Measurements from ENCODE around the gene GLRA2.
A peak's percentile ranks its signal among the peaks of the same experiment; 100 is the strongest.

The GLRA2 gene

DNA sequence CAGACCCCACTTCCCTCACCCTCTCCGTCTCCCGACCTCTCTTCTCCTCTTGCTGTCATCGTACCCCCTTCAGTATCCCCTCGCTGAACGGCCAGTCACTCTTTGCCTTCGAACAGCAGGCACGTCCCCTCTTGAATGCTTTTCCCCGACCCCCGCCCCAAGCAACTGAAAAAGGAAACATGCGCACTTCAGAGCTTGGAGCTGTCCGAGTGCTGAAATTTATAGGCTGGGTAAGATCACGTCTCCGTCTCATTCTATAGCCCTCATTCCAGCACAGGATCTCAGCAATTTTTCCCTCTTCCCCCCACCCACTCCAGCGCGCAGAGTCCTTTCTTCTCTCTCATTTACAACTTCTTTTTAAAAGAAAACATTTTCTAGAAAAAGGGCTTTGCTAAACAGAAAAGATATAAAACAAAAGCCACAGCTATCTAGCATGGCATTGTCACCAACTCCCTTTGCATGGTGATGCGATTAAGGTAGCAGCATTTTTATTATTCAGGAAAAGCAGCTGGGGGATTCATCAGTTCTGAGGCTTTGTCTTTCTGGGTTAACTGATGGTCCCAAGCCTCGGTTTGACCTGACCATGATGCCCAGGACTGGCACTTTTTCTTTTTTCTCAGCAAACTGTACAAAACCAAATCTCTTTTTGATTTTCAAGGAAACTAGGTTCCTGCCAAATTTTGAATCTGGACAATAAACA lies at the start of gene GLRA2:
Gene GLRA2, plus strand, starts transcription at position 247 of the 700 bp plus-strand sequence. CDS start 522 bp downstream, outside the sequence.
- TF ChIP-seq, protein P1, sequence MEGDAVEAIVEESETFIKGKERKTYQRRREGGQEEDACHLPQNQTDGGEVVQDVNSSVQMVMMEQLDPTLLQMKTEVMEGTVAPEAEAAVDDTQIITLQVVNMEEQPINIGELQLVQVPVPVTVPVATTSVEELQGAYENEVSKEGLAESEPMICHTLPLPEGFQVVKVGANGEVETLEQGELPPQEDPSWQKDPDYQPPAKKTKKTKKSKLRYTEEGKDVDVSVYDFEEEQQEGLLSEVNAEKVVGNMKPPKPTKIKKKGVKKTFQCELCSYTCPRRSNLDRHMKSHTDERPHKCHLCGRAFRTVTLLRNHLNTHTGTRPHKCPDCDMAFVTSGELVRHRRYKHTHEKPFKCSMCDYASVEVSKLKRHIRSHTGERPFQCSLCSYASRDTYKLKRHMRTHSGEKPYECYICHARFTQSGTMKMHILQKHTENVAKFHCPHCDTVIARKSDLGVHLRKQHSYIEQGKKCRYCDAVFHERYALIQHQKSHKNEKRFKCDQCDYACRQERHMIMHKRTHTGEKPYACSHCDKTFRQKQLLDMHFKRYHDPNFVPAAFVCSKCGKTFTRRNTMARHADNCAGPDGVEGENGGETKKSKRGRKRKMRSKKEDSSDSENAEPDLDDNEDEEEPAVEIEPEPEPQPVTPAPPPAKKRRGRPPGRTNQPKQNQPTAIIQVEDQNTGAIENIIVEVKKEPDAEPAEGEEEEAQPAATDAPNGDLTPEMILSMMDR (conservative IDR thresholded peaks at IDR 0.05; ENCODE audit: low read depth, low read length): no peak
- Histone ChIP-seq H3K4me1 (ENCODE audit: low read depth, poor library complexity, severe bottlenecking) (no peaks in the 10 kb centered on the region), H3K27ac (no peak within 1 kb of the TSS), H3K79me2 (ENCODE audit: insufficient read depth, low read depth) (no peaks in the 10 kb centered on the region), H3K4me3 (IDR thresholded peaks at IDR 0.05; ENCODE audit: insufficient read depth, low read depth, low read length) (no peak within 1 kb of the TSS), H3K36me3 (ENCODE audit: insufficient read depth) (no peaks in the 10 kb centered on the region), H4K20me1 (ENCODE audit: insufficient read depth) (no peaks in the 10 kb centered on the region), H3K4me2 (no peak within 1 kb of the TSS), H2AFZ (ENCODE audit: low read depth) (no peak within 1 kb of the TSS), H3K9ac (no peak within 1 kb of the TSS), H3K27me3 (ENCODE audit: insufficient read depth, low read depth) (no peaks in the 10 kb centered on the region)

DNA sequence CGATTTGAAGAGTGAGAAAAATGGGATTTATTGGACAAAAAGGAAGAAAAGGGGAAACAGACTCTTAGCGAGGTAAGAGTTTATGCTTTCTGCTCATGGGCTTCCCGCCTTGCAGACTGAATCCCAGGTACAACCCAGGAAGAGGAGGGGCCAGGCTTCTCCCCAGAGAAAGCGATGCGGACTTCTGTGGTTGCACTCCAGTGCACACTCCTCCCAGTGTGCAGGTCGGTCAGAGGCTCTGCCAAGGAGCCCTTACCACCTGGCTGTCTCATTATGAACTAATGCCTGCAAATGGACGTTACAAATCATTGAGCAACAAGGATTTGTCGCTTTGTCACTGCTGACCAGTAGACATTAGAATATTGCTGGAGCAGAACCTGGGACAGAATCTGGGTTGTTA lies 39.9 kb upstream of the GLRA2 start:
- Histone ChIP-seq H3K27ac (no peak overlapping the region), H3K36me3 (ENCODE audit: insufficient read depth) (no peaks in the 10 kb centered on the region), H3K4me1 (ENCODE audit: low read depth, poor library complexity, severe bottlenecking) (no peaks in the 10 kb centered on the region), H4K20me1 (ENCODE audit: insufficient read depth) (no peaks in the 10 kb centered on the region), H3K27me3 (ENCODE audit: insufficient read depth, low read depth) (no peaks in the 10 kb centered on the region), H3K79me2 (ENCODE audit: insufficient read depth, low read depth) (no peaks in the 10 kb centered on the region), H2AFZ (ENCODE audit: low read depth) (no peak overlapping the region), H3K9ac (no peak overlapping the region), H3K4me2 (no peak overlapping the region), H3K4me3 (IDR thresholded peaks at IDR 0.05; ENCODE audit: insufficient read depth, low read depth, low read length) (no peak overlapping the region)
- TF ChIP-seq, protein P1 (conservative IDR thresholded peaks at IDR 0.05; ENCODE audit: low read depth, low read length): no peak

DNA sequence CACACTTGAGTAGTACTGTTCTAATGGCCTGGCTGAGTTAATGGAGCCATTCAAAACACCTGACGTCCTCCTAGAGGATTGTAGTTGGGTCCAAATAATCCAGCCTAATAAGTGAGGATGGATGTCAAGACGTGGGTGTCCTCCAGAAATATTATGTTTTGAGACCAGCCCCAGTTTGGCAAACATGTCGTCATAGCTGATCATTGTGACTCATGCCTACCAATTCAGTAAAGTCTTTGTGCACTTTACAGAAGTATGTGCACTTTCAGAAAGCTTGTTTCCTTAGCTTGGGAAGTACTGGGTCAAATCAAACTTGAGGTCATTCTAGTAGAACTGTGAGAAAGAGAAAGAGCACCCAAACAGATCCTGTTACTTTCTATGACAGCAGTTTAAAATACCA lies 37.6 kb upstream of the GLRA2 start:
- H3K4me3 ChIP-seq (IDR thresholded peaks at IDR 0.05; ENCODE audit: insufficient read depth, low read depth, low read length): no peak overlapping the region
- no peaks in the 10 kb centered on the region for H3K79me2 ChIP-seq (ENCODE audit: insufficient read depth, low read depth)
- no peaks in the 10 kb centered on the region for H3K36me3 ChIP-seq (ENCODE audit: insufficient read depth)
- no peak overlapping the region for H2AFZ ChIP-seq (ENCODE audit: low read depth)
- H3K4me1 ChIP-seq (ENCODE audit: low read depth, poor library complexity, severe bottlenecking): peaks cover 7% of the 10 kb centered on the region
- no peak overlapping the region for H3K27ac ChIP-seq
- no peak overlapping the region for H3K4me2 ChIP-seq
- no peaks in the 10 kb centered on the region for H4K20me1 ChIP-seq (ENCODE audit: insufficient read depth)
- TF ChIP-seq, protein P1 (conservative IDR thresholded peaks at IDR 0.05; ENCODE audit: low read depth, low read length): no peak
- no peak overlapping the region for H3K9ac ChIP-seq
- H3K27me3 ChIP-seq (ENCODE audit: insufficient read depth, low read depth): no peaks in the 10 kb centered on the region

DNA sequence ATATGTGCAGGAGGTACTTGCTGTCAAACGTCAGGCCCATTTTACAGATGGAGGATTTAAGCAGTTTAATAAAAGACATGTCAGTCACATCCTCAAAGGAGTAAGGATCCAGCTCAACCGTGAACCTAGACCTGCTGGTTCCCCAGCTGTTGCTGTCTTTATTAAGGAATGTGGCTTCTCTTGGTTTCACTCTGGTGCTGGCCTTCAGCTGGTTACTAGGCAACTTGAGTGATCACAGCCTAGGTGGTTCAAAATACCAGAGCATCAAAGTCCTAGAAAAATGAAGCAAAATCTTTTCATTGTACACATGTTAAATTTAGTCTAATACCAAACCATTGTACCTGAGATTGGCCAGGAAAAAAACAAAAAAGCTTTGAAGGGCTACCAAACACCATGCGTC lies 32.7 kb upstream of the GLRA2 start:
- Histone ChIP-seq H3K4me3 (IDR thresholded peaks at IDR 0.05; ENCODE audit: insufficient read depth, low read depth, low read length) (no peak overlapping the region), H3K4me1 (ENCODE audit: low read depth, poor library complexity, severe bottlenecking) (peaks cover 17% of the 10 kb centered on the region), H3K79me2 (ENCODE audit: insufficient read depth, low read depth) (no peaks in the 10 kb centered on the region), H3K4me2 (peak overlapping the region; percentile 53), H2AFZ (ENCODE audit: low read depth) (peak overlapping the region; percentile 81; the same call in 1 of the 2 replicates), H4K20me1 (ENCODE audit: insufficient read depth) (no peaks in the 10 kb centered on the region), H3K9ac (peak overlapping the region; percentile 72), H3K36me3 (ENCODE audit: insufficient read depth) (no peaks in the 10 kb centered on the region), H3K27ac (peak overlapping the region; percentile 86), H3K27me3 (ENCODE audit: insufficient read depth, low read depth) (no peaks in the 10 kb centered on the region)
- TF ChIP-seq, protein P1 (conservative IDR thresholded peaks at IDR 0.05; ENCODE audit: low read depth, low read length): no peak
